Neural crest cell (in vitro differentiated cells): ENCODE data around the gene FGF11. TPM values are rescaled to one million over a fixed set of nuclear protein-coding genes. Genes with fewer than 3 reads are reported as not detected.

ENCODE experiments used
- DNase-seq: peaks from one replicate; pipeline ENCODE4 v3.0.0; 2021; ENCODE audit warnings: low read depth, mixed read lengths, low spot score
- H3K27ac Mint-ChIP-seq: one replicate; pipeline ENCODE4 v1.8.0; 2021; ENCODE audit warnings: mild to moderate bottlenecking, mixed read lengths; ENCODE audit not compliant: unreplicated experiment
- H3K27me3 Mint-ChIP-seq: 2 replicates; pipeline ENCODE4 v1.8.0; 2021; ENCODE audit warnings: low read depth, mild to moderate bottlenecking, mixed read lengths
- H3K36me3 Mint-ChIP-seq: 2 replicates; pipeline ENCODE4 v1.8.0; 2021; ENCODE audit warnings: low read depth, mild to moderate bottlenecking, mixed read lengths
- H3K4me1 Mint-ChIP-seq: 2 replicates; pipeline ENCODE4 v1.8.0; 2021; ENCODE audit warnings: mixed read lengths
- H3K4me3 Mint-ChIP-seq: one replicate; pipeline ENCODE4 v1.8.0; 2021; ENCODE audit warnings: mild to moderate bottlenecking, mixed read lengths
- H3K9me3 Mint-ChIP-seq: 2 replicates; pipeline ENCODE4 v1.8.0; 2021; ENCODE audit warnings: mixed read lengths
- total RNA-seq: library from RNA; stranded (reverse); gene quantifications from 2 replicates; pipeline ENCODE4 v1.2.1, GENCODE V29; 2021
- TF ChIP-seq, protein P1 (sequence below): fragments of 200-600 bp; sonication (generic); conservative IDR thresholded peaks from 2 replicates; pipeline ENCODE4 v1.5.0; 2021; ENCODE audit warnings: antibody characterized with exemption, mild to moderate bottlenecking

FGF11 gene
- total RNA-seq, 1 donor from 2014 or later, result 6.0 TPM

DNA sequence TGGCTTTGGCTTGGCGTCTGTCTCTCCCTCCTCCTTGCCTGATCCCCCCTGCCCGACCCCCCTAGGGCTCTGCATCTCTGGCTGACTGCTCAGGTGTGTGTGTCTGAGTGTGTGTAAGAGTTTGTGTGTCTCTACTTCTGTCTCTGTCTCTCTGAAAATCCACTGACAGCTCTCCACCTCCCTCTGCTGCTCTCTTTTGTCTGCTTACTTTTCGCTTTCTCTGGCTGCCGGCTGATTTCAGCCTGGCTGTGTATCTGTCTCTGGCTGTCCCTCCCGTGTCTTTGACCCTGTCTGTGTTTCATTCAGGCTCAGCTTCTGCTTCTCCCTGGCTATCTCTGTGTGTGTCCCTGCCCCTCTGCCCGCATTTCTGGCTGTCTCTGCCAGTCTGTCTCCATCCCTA lies 23.0 kb upstream of the FGF11 start:
- peaks cover 2% of the 10 kb centered on the region for H3K27me3 Mint-ChIP-seq
- TF ChIP-seq, protein P1, sequence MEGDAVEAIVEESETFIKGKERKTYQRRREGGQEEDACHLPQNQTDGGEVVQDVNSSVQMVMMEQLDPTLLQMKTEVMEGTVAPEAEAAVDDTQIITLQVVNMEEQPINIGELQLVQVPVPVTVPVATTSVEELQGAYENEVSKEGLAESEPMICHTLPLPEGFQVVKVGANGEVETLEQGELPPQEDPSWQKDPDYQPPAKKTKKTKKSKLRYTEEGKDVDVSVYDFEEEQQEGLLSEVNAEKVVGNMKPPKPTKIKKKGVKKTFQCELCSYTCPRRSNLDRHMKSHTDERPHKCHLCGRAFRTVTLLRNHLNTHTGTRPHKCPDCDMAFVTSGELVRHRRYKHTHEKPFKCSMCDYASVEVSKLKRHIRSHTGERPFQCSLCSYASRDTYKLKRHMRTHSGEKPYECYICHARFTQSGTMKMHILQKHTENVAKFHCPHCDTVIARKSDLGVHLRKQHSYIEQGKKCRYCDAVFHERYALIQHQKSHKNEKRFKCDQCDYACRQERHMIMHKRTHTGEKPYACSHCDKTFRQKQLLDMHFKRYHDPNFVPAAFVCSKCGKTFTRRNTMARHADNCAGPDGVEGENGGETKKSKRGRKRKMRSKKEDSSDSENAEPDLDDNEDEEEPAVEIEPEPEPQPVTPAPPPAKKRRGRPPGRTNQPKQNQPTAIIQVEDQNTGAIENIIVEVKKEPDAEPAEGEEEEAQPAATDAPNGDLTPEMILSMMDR, result no peak
- H3K4me1 Mint-ChIP-seq, result peaks cover 49% of the 10 kb centered on the region
- no peaks in the 10 kb centered on the region for H3K9me3 Mint-ChIP-seq
- no peak overlapping the region for H3K4me3 Mint-ChIP-seq
- no peak overlapping the region for H3K27ac Mint-ChIP-seq
- no peaks in the 10 kb centered on the region for H3K36me3 Mint-ChIP-seq
- DNase-seq, result no peak

DNA sequence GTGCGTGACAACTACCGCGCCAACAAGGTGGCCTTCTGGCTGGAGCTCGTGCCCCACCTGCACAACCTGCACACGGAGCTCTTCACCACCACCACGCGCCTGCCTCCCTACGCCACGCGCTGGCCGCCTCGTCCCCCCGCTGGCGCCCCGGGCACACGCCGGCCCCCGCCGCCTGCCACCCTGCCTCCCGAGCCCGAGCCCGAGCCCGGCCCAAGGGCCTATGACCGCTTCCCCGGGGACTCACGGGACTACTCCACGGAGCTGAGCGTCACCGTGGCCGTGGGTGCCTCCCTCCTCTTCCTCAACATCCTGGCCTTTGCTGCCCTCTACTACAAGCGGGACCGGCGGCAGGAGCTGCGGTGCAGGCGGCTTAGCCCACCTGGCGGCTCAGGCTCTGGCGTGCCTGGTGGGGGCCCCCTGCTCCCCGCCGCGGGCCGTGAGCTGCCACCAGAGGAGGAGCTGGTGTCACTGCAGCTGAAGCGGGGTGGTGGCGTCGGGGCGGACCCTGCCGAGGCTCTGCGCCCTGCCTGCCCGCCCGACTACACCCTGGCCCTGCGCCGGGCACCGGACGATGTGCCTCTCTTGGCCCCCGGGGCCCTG lies 22.2 kb upstream of the FGF11 start:
- H3K27me3 Mint-ChIP-seq, result peaks cover 2% of the 10 kb centered on the region
- no peak for DNase-seq
- no peak overlapping the region for H3K4me3 Mint-ChIP-seq
- H3K4me1 Mint-ChIP-seq, result peaks cover 47% of the 10 kb centered on the region
- TF ChIP-seq, protein P1, result no peak
- no peak overlapping the region for H3K27ac Mint-ChIP-seq
- no peaks in the 10 kb centered on the region for H3K36me3 Mint-ChIP-seq
- H3K9me3 Mint-ChIP-seq, result no peaks in the 10 kb centered on the region

DNA sequence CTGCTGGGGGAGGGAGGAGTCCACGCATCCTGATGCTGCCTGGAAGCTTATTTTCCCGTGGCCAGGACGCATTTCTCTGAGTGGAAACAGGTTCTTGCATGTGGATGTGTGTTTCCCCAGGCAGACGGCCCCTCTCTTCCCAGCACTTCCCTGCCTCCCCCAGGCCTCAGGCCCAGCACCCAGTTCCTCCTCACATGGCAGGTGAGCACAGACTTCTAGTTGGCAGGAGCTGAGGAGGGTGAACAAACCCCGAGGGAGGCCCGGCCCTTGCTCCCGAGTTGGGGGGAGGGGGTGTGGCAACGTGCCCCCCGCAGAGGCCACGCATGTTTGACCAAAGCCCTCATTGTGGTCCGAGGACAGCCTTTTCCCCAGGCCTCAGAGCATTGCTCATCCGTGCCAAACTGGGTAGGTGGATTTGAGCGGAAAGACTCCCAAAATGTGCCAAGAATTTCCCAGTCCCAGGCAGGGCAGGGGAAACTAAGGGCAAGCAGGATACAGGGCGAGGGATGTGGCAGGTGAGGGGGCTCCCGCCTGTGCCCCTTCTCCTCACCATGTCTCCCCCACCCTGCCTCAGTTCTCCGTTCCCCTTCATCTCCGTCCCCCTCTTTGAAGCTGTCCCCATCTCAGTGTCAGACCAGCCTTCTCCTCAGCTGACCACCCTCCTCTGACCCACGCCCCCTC lies 20.7 kb upstream of the FGF11 start:
- peak overlapping the region; percentile 72 for H3K27ac Mint-ChIP-seq
- H3K4me1 Mint-ChIP-seq, result peaks cover 38% of the 10 kb centered on the region

DNA sequence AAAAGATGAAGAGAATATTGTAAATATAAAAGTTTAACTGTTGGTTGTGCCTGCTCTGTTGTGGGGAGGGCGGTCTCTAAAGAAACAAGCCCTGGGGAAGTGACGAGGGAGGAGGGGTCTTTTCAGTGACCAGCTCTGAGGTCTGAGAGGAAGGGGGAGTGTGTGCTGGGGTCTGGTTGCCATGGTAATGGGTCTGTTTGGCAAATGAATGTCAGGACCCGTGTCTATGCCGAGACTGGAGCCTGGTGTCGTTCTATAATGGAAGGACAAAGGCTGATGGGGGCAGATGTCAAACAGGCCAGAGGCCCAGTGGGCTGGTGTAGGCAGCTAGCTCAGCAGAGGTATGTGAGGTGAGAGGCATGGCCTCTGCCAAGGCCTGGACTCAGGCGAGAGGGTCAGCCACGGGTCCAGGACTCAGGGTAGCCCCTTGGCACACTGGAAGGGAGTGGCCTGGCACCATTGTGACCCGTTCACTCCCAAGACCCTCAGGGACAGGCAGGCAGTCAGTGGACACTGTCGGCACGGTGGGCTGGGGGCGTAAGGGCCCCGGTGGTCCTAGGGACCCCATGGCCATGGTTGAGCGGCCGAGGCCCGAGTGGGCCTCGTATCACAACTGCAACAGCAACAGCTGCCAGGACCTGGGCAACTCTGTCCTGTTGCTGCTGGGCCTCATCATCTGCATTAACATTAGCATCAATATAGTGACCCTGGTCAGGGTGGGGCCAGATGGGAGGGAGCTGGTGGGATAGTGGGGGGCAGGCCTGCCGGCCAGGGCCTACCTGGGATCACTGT lies 19.3 kb upstream of the FGF11 start, which contains the start of gene SPEM1:
Gene SPEM1, plus strand, starts transcription at position 506 of the 792 bp plus-strand sequence. Its CDS starts 61 bp downstream, at position 567.
- peak; percentile 63 for DNase-seq
- peaks cover 2% of the 10 kb centered on the region for H3K27me3 Mint-ChIP-seq
- peak within 1 kb of the TSS; percentile 81 for H3K27ac Mint-ChIP-seq
- TF ChIP-seq, protein P1, result no peak
- peak within 1 kb of the TSS; percentile 74 for H3K4me3 Mint-ChIP-seq
- H3K4me1 Mint-ChIP-seq, result peaks cover 43% of the 10 kb centered on the region
- no peaks in the 10 kb centered on the region for H3K9me3 Mint-ChIP-seq
- no peaks in the 10 kb centered on the region for H3K36me3 Mint-ChIP-seq

More for the DNA sequence above, 20.7 kb upstream of the FGF11 start:
- DNase-seq, result no peak
- TF ChIP-seq, protein P1, result no peak
- Mint-ChIP-seq H3K9me3 (no peaks in the 10 kb centered on the region), H3K27me3 (peaks cover 2% of the 10 kb centered on the region), H3K4me3 (peak overlapping the region; percentile 31), H3K36me3 (no peaks in the 10 kb centered on the region)

DNA sequence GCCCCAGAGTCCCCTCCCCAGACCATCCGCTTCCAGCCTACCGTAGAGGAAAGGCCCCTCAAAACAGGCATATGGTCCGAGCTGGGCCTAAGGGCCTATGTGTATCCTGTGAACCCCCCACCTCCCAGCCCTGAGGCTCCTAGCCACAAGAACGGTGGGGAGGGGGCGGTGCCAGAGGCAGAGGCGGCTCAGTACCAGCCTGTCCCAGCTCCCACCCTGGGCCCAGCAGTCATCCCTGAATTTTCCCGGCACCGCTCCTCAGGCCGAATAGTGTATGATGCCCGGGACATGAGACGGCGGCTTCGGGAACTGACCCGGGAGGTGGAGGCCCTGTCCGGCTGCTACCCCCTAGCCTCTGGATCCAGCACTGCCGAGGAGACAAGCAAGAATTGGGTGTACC lies 18.1 kb upstream of the FGF11 start:
- Mint-ChIP-seq H3K4me3 (peak overlapping the region; percentile 27), H3K9me3 (no peaks in the 10 kb centered on the region), H3K36me3 (no peaks in the 10 kb centered on the region), H3K27me3 (peaks cover 2% of the 10 kb centered on the region), H3K27ac (no peak overlapping the region), H3K4me1 (peaks cover 41% of the 10 kb centered on the region)
- TF ChIP-seq, protein P1, result no peak
- no peak for DNase-seq
